Liver (tissue), 2 donors: ENCODE results near the gene ADGRL2.

ENCODE experiments used
- CTCF ChIP-seq: fragments of 150-350 bp; IDR thresholded peaks from 2 replicates; pipeline ENCODE4 v1.5.1; 2017; ENCODE audit warnings: improper control_type of control experiment, low read depth, low read length; ENCODE audit not compliant: missing input control
- REST ChIP-seq: IDR thresholded peaks from 2 replicates; pipeline ENCODE4 v1.6.1; 2016; ENCODE audit warnings: antibody characterized with exemption, mild to moderate bottlenecking
- donor health status: healthy.

DNA sequence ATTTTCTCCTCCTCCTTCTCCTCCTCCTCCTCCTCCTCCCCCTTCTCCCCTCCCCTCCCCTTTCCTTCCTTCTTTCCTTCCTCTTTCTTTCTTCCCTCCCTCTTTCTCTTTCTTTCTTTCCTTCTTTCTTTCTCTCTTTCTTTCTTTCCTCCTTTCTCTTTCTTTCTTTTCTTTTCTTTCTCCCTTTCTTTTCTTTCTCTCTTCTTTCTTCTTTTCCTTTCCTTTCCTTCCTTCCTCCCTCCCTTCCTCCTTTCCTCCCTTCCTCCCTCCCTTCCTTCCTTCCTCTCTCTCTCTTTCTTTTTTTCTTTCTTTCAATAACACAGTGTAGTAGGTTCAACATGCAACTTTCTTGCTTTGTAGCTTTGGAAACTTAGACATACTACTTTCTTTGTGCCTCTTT is 46.3 kb upstream of the ADGRL2 start:
- TF ChIP-seq CTCF = no peak
- no peak for TF ChIP-seq REST
